Psoas muscle (tissue), 8 donors: ENCODE data around the gene TUBA4B. TPM values are rescaled to one million over a fixed set of nuclear protein-coding genes. Genes with fewer than 3 reads are reported as not detected.

Experiments used
- ATAC-seq, 4 donors: fragments of 200-7000 bp; cut with Tn5 transposase; one replicate each; pipeline ENCODE4 v1.9.1; 2020; ENCODE audit warnings: moderate library complexity in 3 of 4, mild to moderate bottlenecking in 2 of 4
- DNase-seq, 2 donors: peaks; one replicate each; pipeline ENCODE4 v3.0.0-alpha.2; 2020
- H3K27ac ChIP-seq: fragments of 200-600 bp; one replicate; pipeline ENCODE4 v1.8.0; 2022
- H3K27me3 ChIP-seq, 3 donors: fragments of 200-600 bp in 1 of 3; one replicate each; pipeline versions ENCODE4 v1.6.1 to v1.8.0; 2013 to 2022; ENCODE audit warnings: low read length in 2 of 3, mild to moderate bottlenecking in 2 of 3, moderate library complexity in 1 of 3; ENCODE audit not compliant: insufficient read depth in 3 of 3
- H3K36me3 ChIP-seq, 2 donors: fragments of 200-600 bp in 1 of 2; one replicate each; pipeline versions ENCODE4 v1.6.1 to v1.8.0; 2013 to 2022; ENCODE audit warnings: low read depth in 1 of 2, mild to moderate bottlenecking in 1 of 2, moderate library complexity in 1 of 2; ENCODE audit not compliant: insufficient read depth in 1 of 2
- H3K4me1 ChIP-seq: fragments of 200-600 bp; one replicate; pipeline ENCODE4 v1.8.0; 2022
- H3K4me3 ChIP-seq: fragments of 200-600 bp; one replicate; pipeline ENCODE4 v1.8.0; 2022; ENCODE audit warnings: mild to moderate bottlenecking
- H3K9me3 ChIP-seq: fragments of 200-600 bp; one replicate; pipeline ENCODE4 v1.8.0; 2022
- CTCF ChIP-seq: fragments of 200-600 bp; IDR thresholded peaks from one replicate; pipeline ENCODE4 v1.8.0; 2022; ENCODE audit warnings: antibody characterized with exemption
- WGBS, 3 donors: extraction: QIAGEN DNeasy Blood & Tissue Kit; methylation state at CpG; one replicate each; pipeline versions ENCODE4 v1.1.6 to v1.1.7; 2013; 5-methylcytosine and 5-hydroxymethylcytosine counted together
- intact Hi-C, 2 donors: fragments of 100-400 bp; cut with DNase I; formaldehyde crosslinking; loops; one replicate each; pipeline versions ENCODE4 v1.11.0 to v1.14.2; 2022
- polyA plus RNA-seq, 3 donors: library from polyadenylated mRNA; stranded (reverse); fragments of 200-250 nt; gene quantifications; one replicate each; pipeline ENCODE4 v1.2.3, GENCODE V29; 2013
- total RNA-seq, 4 donors: library from RNA; stranded (reverse); fragmentation: NEBNext Ultra II Directional in 2 of 4; extraction: Animal tissue kit (Norgen Biotek cat#: 25700) in 2 of 4; gene quantifications; one replicate each; pipeline versions ENCODE4 v1.2.1 to v1.2.4, GENCODE V29; 2021 to 2023
- donor health status: healthy with polysubstance abuse.
- donor health status: DM: no; HTN: no; CAD: no; lungs with moderate emphysema.
- donor health status: Bipolar disorder and iron deficiency.
- donor health status: healthy.
- donor health status: DM: yes; HTN: yes; CAD: no.
- donor health status: DM: no; HTN: no; CAD: no.
- donor health status: DM: no; HTN: no; CAD: no.
- donor health status: DM: yes; HTN: yes; CAD: no.

TUBA4B gene
- total and polyA plus RNA-seq, 7 donors: 0.06 TPM; not detected in 6

- no peak for ATAC-seq
- no peak overlapping the region for H3K27ac ChIP-seq
- no peaks in the 10 kb centered on the region for H3K27me3 ChIP-seq
- peaks cover 29% of the 10 kb centered on the region for H3K4me1 ChIP-seq
- no peak for TF ChIP-seq CTCF
- no peak overlapping the region for H3K4me3 ChIP-seq
- 73 to 84% (median 77%) methylated on average over 5 of the region's 5 CpGs for WGBS, 3 donors
- intact Hi-C loops: loop anchor here in 1 of 2 donors (5.0 kb wide), 1 partner anchor 105 kb away; the partner anchor contains the start of gene DNPEP
- no peaks in the 10 kb centered on the region for H3K9me3 ChIP-seq
- DNase-seq: no peak
- peaks cover 0 to 67% of the 10 kb centered on the region in 2 donors for H3K36me3 ChIP-seq
Measured at GRCh38 chr2:219282375-219282774, 29.3 kb downstream of the TUBA4B start.

- intact Hi-C loops: loop anchor here in 1 of 2 donors (5.0 kb wide), 1 partner anchor 104 kb away; the partner anchor contains the start of gene DNPEP
- Histone ChIP-seq H3K4me3 (no peak overlapping the region), H3K27me3 (no peaks in the 10 kb centered on the region), H3K36me3 (peaks cover 0 to 67% of the 10 kb centered on the region in 2 donors), H3K9me3 (no peaks in the 10 kb centered on the region), H3K4me1 (peaks cover 22% of the 10 kb centered on the region), H3K27ac (no peak overlapping the region)
- ATAC-seq (no peak), DNase-seq (no peak)
- 85 to 88% (median 86%) methylated on average over 17 of the region's 17 CpGs for WGBS, 3 donors
- TF ChIP-seq CTCF: no peak
Measured at GRCh38 chr2:219282943-219283581, 30.0 kb downstream of the TUBA4B start.

GRCh38 chr2:219284501-219285372 is 31.7 kb downstream of the TUBA4B start:
- peaks cover 15% of the 10 kb centered on the region for H3K4me1 ChIP-seq
- intact Hi-C loops: loop anchor here in 1 of 2 donors (5.0 kb wide), 1 partner anchor 103 kb away; the partner anchor contains the start of gene DNPEP
- H3K27ac ChIP-seq: no peak overlapping the region
- no peaks in the 10 kb centered on the region for H3K27me3 ChIP-seq
- no peak overlapping the region for H3K4me3 ChIP-seq
- 77 to 85% (median 80%) methylated on average over 15 to 16 of the region's 16 CpGs for WGBS, 3 donors
- ATAC-seq (no peak), DNase-seq (no peak)
- H3K36me3 ChIP-seq: peaks cover 0 to 67% of the 10 kb centered on the region in 2 donors
- no peak for TF ChIP-seq CTCF
- no peaks in the 10 kb centered on the region for H3K9me3 ChIP-seq

- H3K9me3 ChIP-seq: no peaks in the 10 kb centered on the region
- H3K4me1 ChIP-seq: peaks cover 11% of the 10 kb centered on the region
- TF ChIP-seq CTCF: no peak
- intact Hi-C loops: no loop called here
- 77 to 80% (median 79%) methylated on average over 12 of the region's 12 CpGs for WGBS, 3 donors
- ATAC-seq (no peak), DNase-seq (no peak)
- H3K4me3 ChIP-seq: no peak overlapping the region
- no peak overlapping the region for H3K27ac ChIP-seq
- no peaks in the 10 kb centered on the region for H3K27me3 ChIP-seq
- peaks cover 0 to 64% of the 10 kb centered on the region in 2 donors for H3K36me3 ChIP-seq
Measured at GRCh38 chr2:219285373-219285735, 32.3 kb downstream of the TUBA4B start.
